ENCODE data around the gene ANKS1B.

The ANKS1B gene

GRCh38 chr12:99948370-99948769, 36.4 kb downstream of the ANKS1B start:
- Histone ChIP-seq H2AFZ (ENCODE audit: low read depth) (no peak overlapping the region), H3K4me3 (IDR thresholded peaks at IDR 0.05; ENCODE audit: insufficient read depth, low read depth, low read length) (no peak overlapping the region), H3K27ac (no peak overlapping the region), H3K9ac (no peak overlapping the region), H3K4me1 (ENCODE audit: low read depth, poor library complexity, severe bottlenecking) (no peaks in the 10 kb centered on the region), H3K4me2 (no peak overlapping the region), H3K36me3 (ENCODE audit: insufficient read depth) (no peaks in the 10 kb centered on the region), H4K20me1 (ENCODE audit: insufficient read depth) (no peaks in the 10 kb centered on the region), H3K27me3 (ENCODE audit: insufficient read depth, low read depth) (no peaks in the 10 kb centered on the region), H3K79me2 (ENCODE audit: insufficient read depth, low read depth) (no peaks in the 10 kb centered on the region)
- no peak for TF ChIP-seq CTCF (conservative IDR thresholded peaks at IDR 0.05; ENCODE audit: low read depth, low read length)

- Histone ChIP-seq H3K4me2 (no peak overlapping the region), H3K4me1 (ENCODE audit: low read depth, poor library complexity, severe bottlenecking) (no peaks in the 10 kb centered on the region), H3K79me2 (ENCODE audit: insufficient read depth, low read depth) (no peaks in the 10 kb centered on the region), H4K20me1 (ENCODE audit: insufficient read depth) (no peaks in the 10 kb centered on the region), H3K36me3 (ENCODE audit: insufficient read depth) (no peaks in the 10 kb centered on the region), H3K27ac (no peak overlapping the region), H2AFZ (ENCODE audit: low read depth) (no peak overlapping the region), H3K27me3 (ENCODE audit: insufficient read depth, low read depth) (no peaks in the 10 kb centered on the region), H3K9ac (no peak overlapping the region), H3K4me3 (IDR thresholded peaks at IDR 0.05; ENCODE audit: insufficient read depth, low read depth, low read length) (no peak overlapping the region)
- no peak for TF ChIP-seq CTCF (conservative IDR thresholded peaks at IDR 0.05; ENCODE audit: low read depth, low read length)
Measured at GRCh38 chr12:99946131-99946530, 38.6 kb downstream of the ANKS1B start.

GRCh38 chr12:99935608-99936007, 49.1 kb downstream of the ANKS1B start:
- Histone ChIP-seq H3K4me3 (IDR thresholded peaks at IDR 0.05; ENCODE audit: insufficient read depth, low read depth, low read length) (no peak overlapping the region), H3K27ac (no peak overlapping the region), H3K27me3 (ENCODE audit: insufficient read depth, low read depth) (no peaks in the 10 kb centered on the region), H3K79me2 (ENCODE audit: insufficient read depth, low read depth) (no peaks in the 10 kb centered on the region), H3K9ac (no peak overlapping the region), H3K4me2 (no peak overlapping the region), H2AFZ (ENCODE audit: low read depth) (no peak overlapping the region), H4K20me1 (ENCODE audit: insufficient read depth) (no peaks in the 10 kb centered on the region), H3K36me3 (ENCODE audit: insufficient read depth) (no peaks in the 10 kb centered on the region), H3K4me1 (ENCODE audit: low read depth, poor library complexity, severe bottlenecking) (no peaks in the 10 kb centered on the region)
- TF ChIP-seq CTCF (conservative IDR thresholded peaks at IDR 0.05; ENCODE audit: low read depth, low read length) = no peak

- Histone ChIP-seq H3K4me2 (no peak overlapping the region), H3K27me3 (ENCODE audit: insufficient read depth, low read depth) (no peaks in the 10 kb centered on the region), H3K36me3 (ENCODE audit: insufficient read depth) (no peaks in the 10 kb centered on the region), H4K20me1 (ENCODE audit: insufficient read depth) (no peaks in the 10 kb centered on the region), H2AFZ (ENCODE audit: low read depth) (no peak overlapping the region), H3K4me3 (IDR thresholded peaks at IDR 0.05; ENCODE audit: insufficient read depth, low read depth, low read length) (no peak overlapping the region), H3K27ac (no peak overlapping the region), H3K9ac (no peak overlapping the region), H3K4me1 (ENCODE audit: low read depth, poor library complexity, severe bottlenecking) (no peaks in the 10 kb centered on the region), H3K79me2 (ENCODE audit: insufficient read depth, low read depth) (no peaks in the 10 kb centered on the region)
- no peak for TF ChIP-seq CTCF (conservative IDR thresholded peaks at IDR 0.05; ENCODE audit: low read depth, low read length)
Measured at GRCh38 chr12:99926511-99927169, 58.1 kb downstream of the ANKS1B start.
